Right lobe of liver (tissue), 4 donors: ENCODE measurements around the gene PLA2G12A.

ENCODE experiments used
- CTCF ChIP-seq, 4 donors: fragments of 200-600 bp in 3 of 4; fragments of 450-650 bp in 1 of 4; IDR thresholded peaks; one replicate each; pipeline versions ENCODE4 v1.5.1 to v1.8.0; 2016 to 2022; ENCODE audit warnings: antibody characterized with exemption in 4 of 4, mild to moderate bottlenecking in 2 of 4
- POLR2A ChIP-seq: fragments of 450-650 bp; IDR thresholded peaks from one replicate; pipeline ENCODE4 v1.6.1; 2017; ENCODE audit warnings: antibody characterized with exemption, mild to moderate bottlenecking
- donor health status: DM: no; HTN: no; CAD: no.
- donor health status: DM: no; HTN: no; CAD: no.
- donor health status: DM: no; HTN: yes; CAD: no.

GRCh38 chr4:109676886-109677285 lies 53.0 kb downstream of the PLA2G12A start:
- no peak for TF ChIP-seq POLR2A
- peak in 3 of 4 donors; percentile 26 to 44 (median 39) for TF ChIP-seq CTCF (IDR thresholded peaks at IDR 0.05)
